Endothelial cell (in vitro differentiated cells): Measurements from ENCODE around the gene SLC22A14. TPM values are rescaled to one million over a fixed set of nuclear protein-coding genes. Genes with fewer than 3 reads are reported as not detected.

ENCODE experiments used
- DNase-seq: peaks from one replicate; pipeline ENCODE4 v3.0.0; 2021; ENCODE audit warnings: low spot score
- H3K27ac Mint-ChIP-seq: one replicate; pipeline ENCODE4 v1.8.0; 2021; ENCODE audit warnings: mixed read lengths, inconsistent platforms; ENCODE audit not compliant: unreplicated experiment
- H3K27me3 Mint-ChIP-seq: one replicate; pipeline ENCODE4 v1.8.0; 2021; ENCODE audit warnings: mild to moderate bottlenecking, moderate library complexity, mixed read lengths, inconsistent platforms; ENCODE audit not compliant: unreplicated experiment
- H3K36me3 Mint-ChIP-seq: one replicate; pipeline ENCODE4 v1.8.0; 2021; ENCODE audit warnings: mild to moderate bottlenecking, low read depth, mixed read lengths, inconsistent platforms; ENCODE audit not compliant: unreplicated experiment
- H3K4me1 Mint-ChIP-seq: one replicate; pipeline ENCODE4 v1.8.0; 2021; ENCODE audit warnings: mild to moderate bottlenecking, mixed read lengths, inconsistent platforms; ENCODE audit not compliant: unreplicated experiment
- H3K4me3 Mint-ChIP-seq: one replicate; pipeline ENCODE4 v1.8.0; 2021; ENCODE audit warnings: mild to moderate bottlenecking, mixed read lengths, inconsistent platforms; ENCODE audit not compliant: unreplicated experiment
- H3K9me3 Mint-ChIP-seq: one replicate; pipeline ENCODE4 v1.8.0; 2021; ENCODE audit warnings: mixed read lengths, inconsistent platforms; ENCODE audit not compliant: unreplicated experiment
- CTCF ChIP-seq: fragments of 200-600 bp; sonication (generic); IDR thresholded peaks from one replicate; pipeline ENCODE4 v1.5.0; 2021; ENCODE audit warnings: antibody characterized with exemption; ENCODE audit not compliant: unreplicated experiment
- total RNA-seq: library from RNA; stranded (reverse); fragmentation: NEBNext Ultra II Directional; extraction: Animal tissue kit (Norgen Biotek cat#: 25700); gene quantifications from one replicate; pipeline ENCODE4 v1.2.1, GENCODE V29; 2021; ENCODE audit not compliant: unreplicated experiment

Gene SLC22A14
- total RNA-seq, 1 donor from 2014 or later, result 0.36 TPM

DNA sequence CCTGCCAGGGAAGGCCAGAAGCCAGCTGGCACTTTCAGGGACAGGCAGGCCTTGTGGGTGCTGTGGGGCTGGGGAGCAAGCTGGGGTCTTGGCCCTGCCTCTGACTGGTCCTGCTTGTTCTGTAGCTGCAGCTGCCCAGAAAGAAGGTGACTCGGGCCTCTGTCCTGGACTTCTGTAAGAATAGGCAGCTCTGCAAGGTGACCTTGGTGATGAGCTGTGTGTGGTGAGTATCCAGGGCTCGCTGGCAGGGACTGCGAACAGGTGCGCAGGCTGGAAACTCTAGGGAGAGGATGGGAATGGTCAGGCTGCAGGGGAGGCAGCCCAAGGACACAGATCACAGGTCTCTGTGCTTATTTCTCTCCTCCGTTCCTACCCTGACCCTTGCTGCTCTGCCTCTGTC, 31.2 kb downstream of the SLC22A14 start:
- TF ChIP-seq CTCF, result no peak
- peaks cover 4% of the 10 kb centered on the region for H3K36me3 Mint-ChIP-seq
- peaks cover 7% of the 10 kb centered on the region for H3K27me3 Mint-ChIP-seq
- H3K9me3 Mint-ChIP-seq, result no peaks in the 10 kb centered on the region
- H3K27ac Mint-ChIP-seq, result no peak overlapping the region
- no peak for DNase-seq
- peaks cover 26% of the 10 kb centered on the region for H3K4me1 Mint-ChIP-seq
- H3K4me3 Mint-ChIP-seq, result no peak overlapping the region

GRCh38 chr3:38313695-38314094, 31.6 kb downstream of the SLC22A14 start:
- no peaks in the 10 kb centered on the region for H3K9me3 Mint-ChIP-seq
- no peak overlapping the region for H3K27ac Mint-ChIP-seq
- no peak overlapping the region for H3K4me3 Mint-ChIP-seq
- no peak for TF ChIP-seq CTCF
- peaks cover 4% of the 10 kb centered on the region for H3K36me3 Mint-ChIP-seq
- DNase-seq, result no peak
- H3K27me3 Mint-ChIP-seq, result peaks cover 7% of the 10 kb centered on the region
- H3K4me1 Mint-ChIP-seq, result peaks cover 26% of the 10 kb centered on the region

DNA sequence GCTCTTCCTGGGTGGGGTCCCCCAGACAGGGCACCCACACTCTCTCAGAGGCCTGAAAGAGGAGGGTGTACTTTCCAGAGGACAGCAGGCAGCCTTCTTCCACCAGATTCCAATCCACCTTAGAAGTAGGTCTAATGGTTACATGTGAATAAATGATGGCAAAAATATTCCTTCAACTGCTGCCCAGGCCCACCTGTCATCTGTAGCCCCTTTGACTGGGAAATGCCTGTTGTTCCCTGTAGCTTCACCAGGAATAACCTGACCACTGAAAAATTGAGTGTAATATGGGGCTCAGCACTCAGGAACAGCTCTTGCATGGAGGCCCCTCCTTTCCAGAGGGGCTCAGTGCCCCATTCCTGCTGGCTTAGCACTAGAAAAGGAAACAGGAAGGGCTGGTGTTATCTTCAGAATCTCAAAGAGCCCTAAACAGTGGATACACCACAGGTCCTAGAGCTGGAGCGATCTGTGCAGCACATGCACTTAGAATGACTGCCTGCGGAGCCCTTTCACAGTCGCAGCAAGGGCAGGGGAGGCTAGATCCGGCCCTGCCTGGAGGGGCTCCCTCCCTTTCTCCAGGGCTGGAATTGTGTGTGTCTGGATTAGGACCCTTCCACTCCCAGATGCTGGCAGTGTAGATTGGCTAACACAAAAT, 32.1 kb downstream of the SLC22A14 start:
- no peak for DNase-seq
- Mint-ChIP-seq H3K4me1 (peaks cover 26% of the 10 kb centered on the region), H3K36me3 (peaks cover 4% of the 10 kb centered on the region), H3K4me3 (no peak overlapping the region), H3K27ac (no peak overlapping the region), H3K27me3 (peaks cover 6% of the 10 kb centered on the region), H3K9me3 (no peaks in the 10 kb centered on the region)
- no peak for TF ChIP-seq CTCF

DNA sequence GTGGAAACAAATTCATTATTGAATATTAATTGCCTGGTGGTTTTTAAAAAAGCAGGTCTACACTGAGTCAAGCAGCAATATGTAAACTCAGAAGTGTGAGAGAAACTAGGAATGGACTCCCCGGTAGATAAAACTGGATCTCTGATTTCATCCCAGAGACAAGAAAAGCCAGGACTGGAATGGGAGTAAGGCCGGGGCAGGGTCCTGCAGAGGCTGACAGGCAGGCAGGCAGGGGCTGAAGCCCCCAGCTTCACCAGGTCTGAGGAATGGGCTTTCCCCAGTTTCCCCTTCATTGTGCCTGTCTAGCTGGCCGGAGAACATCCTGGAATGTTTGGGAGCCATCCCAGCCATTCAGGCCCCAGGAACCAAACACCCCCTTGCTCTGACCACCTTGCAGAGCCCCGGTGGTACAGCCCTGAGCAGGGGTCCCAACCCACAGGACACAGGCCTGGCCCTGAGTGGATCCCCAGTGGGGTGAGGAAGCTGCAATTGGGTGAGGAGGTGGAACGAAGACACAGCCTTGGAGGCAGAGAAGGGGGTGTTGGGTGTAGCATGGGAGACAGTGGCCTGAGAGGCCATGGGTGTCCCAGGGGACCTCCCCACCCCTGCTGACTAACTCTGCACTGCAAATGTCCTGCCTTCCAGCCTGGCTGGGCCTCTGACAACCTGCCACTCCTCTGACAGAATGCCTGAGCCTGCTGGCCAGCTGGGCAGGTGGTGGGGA, 32.8 kb downstream of the SLC22A14 start:
- Mint-ChIP-seq H3K9me3 (no peaks in the 10 kb centered on the region), H3K27me3 (peaks cover 4% of the 10 kb centered on the region), H3K4me3 (no peak overlapping the region), H3K27ac (no peak overlapping the region), H3K4me1 (peaks cover 26% of the 10 kb centered on the region), H3K36me3 (peaks cover 4% of the 10 kb centered on the region)
- no peak for DNase-seq
- no peak for TF ChIP-seq CTCF
